Kidney epithelial cell (primary cell): Measurements from ENCODE around the gene ETNK2. TPM values are rescaled to one million over a fixed set of nuclear protein-coding genes. Genes with fewer than 3 reads are reported as not detected.

Experiments
- DNase-seq: peaks from one replicate; pipeline ENCODE4 v3.0.0-alpha.2; 2010; ENCODE audit warnings: low read depth
- H3K27me3 ChIP-seq: 2 replicates; pipeline ENCODE4 v1.6.0; 2011; ENCODE audit warnings: low read length; ENCODE audit not compliant: control insufficient read depth, insufficient read depth
- H3K36me3 ChIP-seq: 2 replicates; pipeline ENCODE4 v1.5.1; 2011; ENCODE audit warnings: low read length; ENCODE audit not compliant: control insufficient read depth, insufficient read depth
- H3K4me3 ChIP-seq: 2 replicates; pipeline ENCODE4 v1.5.1; 2011; ENCODE audit warnings: low read depth, mild to moderate bottlenecking, control low read depth, low read length
- total RNA-seq: library from RNA; depleted of rRNA; stranded (reverse); fragments of >200 nt; gene quantifications from 2 replicates; pipeline ENCODE4 v1.2.3, GENCODE V29; 2015
- TF ChIP-seq, protein P1 (sequence below): IDR thresholded peaks from 2 replicates; pipeline ENCODE4 v1.5.1; 2011; ENCODE audit warnings: mild to moderate bottlenecking, moderate library complexity, low read length, control low read depth, inconsistent platforms; ENCODE audit not compliant: insufficient read depth, poor library complexity, severe bottlenecking

The ETNK2 gene
- total RNA-seq, 1 donor from 2014 or later: 29.5 TPM

GRCh38 chr1:204123376-204123775 is 28.5 kb downstream of the ETNK2 start:
- H3K27me3 ChIP-seq: no peaks in the 10 kb centered on the region
- H3K36me3 ChIP-seq: no peaks in the 10 kb centered on the region
- TF ChIP-seq, protein P1, sequence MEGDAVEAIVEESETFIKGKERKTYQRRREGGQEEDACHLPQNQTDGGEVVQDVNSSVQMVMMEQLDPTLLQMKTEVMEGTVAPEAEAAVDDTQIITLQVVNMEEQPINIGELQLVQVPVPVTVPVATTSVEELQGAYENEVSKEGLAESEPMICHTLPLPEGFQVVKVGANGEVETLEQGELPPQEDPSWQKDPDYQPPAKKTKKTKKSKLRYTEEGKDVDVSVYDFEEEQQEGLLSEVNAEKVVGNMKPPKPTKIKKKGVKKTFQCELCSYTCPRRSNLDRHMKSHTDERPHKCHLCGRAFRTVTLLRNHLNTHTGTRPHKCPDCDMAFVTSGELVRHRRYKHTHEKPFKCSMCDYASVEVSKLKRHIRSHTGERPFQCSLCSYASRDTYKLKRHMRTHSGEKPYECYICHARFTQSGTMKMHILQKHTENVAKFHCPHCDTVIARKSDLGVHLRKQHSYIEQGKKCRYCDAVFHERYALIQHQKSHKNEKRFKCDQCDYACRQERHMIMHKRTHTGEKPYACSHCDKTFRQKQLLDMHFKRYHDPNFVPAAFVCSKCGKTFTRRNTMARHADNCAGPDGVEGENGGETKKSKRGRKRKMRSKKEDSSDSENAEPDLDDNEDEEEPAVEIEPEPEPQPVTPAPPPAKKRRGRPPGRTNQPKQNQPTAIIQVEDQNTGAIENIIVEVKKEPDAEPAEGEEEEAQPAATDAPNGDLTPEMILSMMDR: peak; percentile 38
- no peak for DNase-seq
- no peak overlapping the region for H3K4me3 ChIP-seq

- Histone ChIP-seq H3K36me3 (no peaks in the 10 kb centered on the region), H3K27me3 (no peaks in the 10 kb centered on the region), H3K4me3 (no peak overlapping the region)
- no peak for DNase-seq
- TF ChIP-seq, protein P1: no peak
These were observed 29.8 kb downstream of the ETNK2 start for GRCh38 chr1:204121840-204122555.

- TF ChIP-seq, protein P1: no peak
- no peak overlapping the region for H3K4me3 ChIP-seq
- H3K27me3 ChIP-seq: no peaks in the 10 kb centered on the region
- no peaks in the 10 kb centered on the region for H3K36me3 ChIP-seq
- no peak for DNase-seq
These were observed 35.3 kb downstream of the ETNK2 start for GRCh38 chr1:204116539-204116938.

DNA sequence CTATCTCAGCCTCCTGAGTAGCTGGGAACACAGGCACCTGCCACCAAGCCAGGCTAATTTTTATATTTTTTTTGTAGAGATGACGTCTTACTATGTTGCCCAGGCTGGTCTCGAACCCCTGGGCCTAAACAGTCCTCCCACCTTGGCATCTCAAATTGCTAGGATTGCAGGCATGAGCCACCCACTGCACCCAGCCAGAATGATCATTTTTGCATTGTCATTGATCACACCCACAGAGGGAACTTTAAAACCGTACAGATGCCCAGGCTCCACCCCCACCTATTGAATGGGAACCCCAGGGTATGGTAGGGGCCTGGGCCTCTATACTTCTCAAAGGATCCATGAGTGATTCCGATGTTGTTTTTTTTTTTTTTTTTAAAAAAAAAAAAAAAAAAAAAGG is 36.7 kb downstream of the ETNK2 start:
- Histone ChIP-seq H3K36me3 (no peaks in the 10 kb centered on the region), H3K27me3 (no peaks in the 10 kb centered on the region), H3K4me3 (no peak overlapping the region)
- TF ChIP-seq, protein P1: no peak
- no peak for DNase-seq

- Histone ChIP-seq H3K36me3 (no peaks in the 10 kb centered on the region), H3K4me3 (no peak overlapping the region), H3K27me3 (no peaks in the 10 kb centered on the region)
- TF ChIP-seq, protein P1: no peak
- DNase-seq: no peak
These were observed 37.2 kb downstream of the ETNK2 start for GRCh38 chr1:204114606-204115005.

DNA sequence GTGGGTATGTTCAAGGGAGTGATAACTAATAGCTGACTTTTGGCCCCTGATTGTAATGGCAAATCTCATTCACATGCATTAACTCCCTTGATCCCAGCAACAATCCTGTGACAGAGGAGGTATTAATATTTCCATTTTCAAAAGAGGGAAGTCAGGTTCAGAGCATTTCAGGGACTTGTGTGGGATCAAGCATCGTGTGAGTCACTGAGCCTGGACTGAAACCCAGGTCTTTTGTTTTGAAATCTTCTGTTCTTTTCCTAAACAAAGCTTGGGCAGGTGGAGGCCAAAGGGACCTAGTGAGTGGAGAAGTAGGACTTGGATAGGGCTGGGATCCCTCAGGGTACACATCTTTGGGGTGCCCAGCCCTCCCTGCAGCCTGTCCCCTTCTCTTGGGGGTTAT is 37.9 kb downstream of the ETNK2 start:
- TF ChIP-seq, protein P1: no peak
- no peak overlapping the region for H3K4me3 ChIP-seq
- H3K36me3 ChIP-seq: no peaks in the 10 kb centered on the region
- H3K27me3 ChIP-seq: no peaks in the 10 kb centered on the region
- no peak for DNase-seq
